Hepatocyte (in vitro differentiated cells): Measurements from ENCODE around the gene TEX10.
"Not testable (repeated sequence)": the region's sequence is repeated elsewhere in the genome, so short reads cannot be mapped to it uniquely, and the experiment has no call there.

Experiments used
- CTCF ChIP-seq: fragments of 200-600 bp; sonication (generic); IDR thresholded peaks from 2 replicates; pipeline ENCODE4 v1.5.1; 2016; ENCODE audit warnings: antibody characterized with exemption, mild to moderate bottlenecking; ENCODE audit not compliant: poor library complexity
- EZH2 ChIP-seq: fragments of 200-600 bp; sonication (generic); IDR thresholded peaks from 2 replicates; pipeline ENCODE4 v1.6.1; 2016; ENCODE audit warnings: antibody characterized with exemption, mild to moderate bottlenecking, borderline replicate concordance

- TF ChIP-seq EZH2, CTCF: not testable (repeated sequence)
These were observed 14.0 kb downstream of the TEX10 start for GRCh38 chr9:100338736-100339135.
